Measurements from ENCODE around the gene EIF4A3.

The EIF4A3 gene

DNA sequence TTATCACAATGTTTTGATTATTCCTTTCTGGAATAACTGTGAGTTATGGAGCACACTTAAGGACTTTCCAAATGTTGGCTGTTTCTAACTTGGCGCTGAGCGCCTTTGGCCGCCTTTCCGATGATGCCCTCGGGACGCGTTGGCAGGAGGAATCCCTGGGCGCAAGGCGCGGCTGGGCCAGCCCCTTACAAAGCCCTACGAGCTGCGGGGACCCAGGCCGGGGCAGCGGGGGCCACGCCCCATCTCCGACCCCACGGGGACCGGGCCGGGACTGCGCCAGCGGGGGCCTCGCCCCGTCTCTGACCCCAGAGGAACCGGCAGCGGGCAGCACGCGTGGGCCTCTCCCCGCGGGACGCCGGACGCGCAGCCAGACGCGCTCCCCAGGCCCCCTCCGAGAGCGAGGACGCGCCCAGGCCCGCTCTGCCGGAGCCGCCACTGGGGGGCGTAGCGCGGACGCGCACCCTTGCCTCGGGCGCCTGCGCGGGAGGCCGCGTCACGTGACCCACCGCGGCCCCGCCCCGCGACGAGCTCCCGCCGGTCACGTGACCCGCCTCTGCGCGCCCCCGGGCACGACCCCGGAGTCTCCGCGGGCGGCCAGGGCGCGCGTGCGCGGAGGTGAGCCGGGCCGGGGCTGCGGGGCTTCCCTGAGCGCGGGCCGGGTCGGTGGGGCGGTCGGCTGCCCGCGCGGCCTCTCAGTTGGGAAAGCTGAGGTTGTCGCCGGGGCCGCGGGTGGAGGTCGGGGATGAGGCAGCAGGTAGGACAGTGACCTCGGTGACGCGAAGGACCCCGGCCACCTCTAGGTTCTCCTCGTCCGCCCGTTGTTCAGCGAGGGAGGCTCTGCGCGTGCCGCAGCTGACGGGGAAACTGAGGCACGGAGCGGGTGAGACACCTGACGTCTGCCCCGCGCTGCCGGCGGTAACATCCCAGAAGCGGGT is 45.6 kb downstream of the EIF4A3 start, which contains the start of gene GAA:
Gene GAA (plus strand): TSS at position 571 of the 935 bp plus-strand sequence. CDS start 3,006 bp downstream, outside the sequence.
- peaks cover 22% of the 10 kb centered on the region for H3K4me1 ChIP-seq (ENCODE audit: insufficient read depth, low read length, poor library complexity, severe bottlenecking)
- H3K36me3 ChIP-seq (ENCODE audit: insufficient read depth, low read length), result no peaks in the 10 kb centered on the region
- no peaks in the 10 kb centered on the region for H3K27me3 ChIP-seq (ENCODE audit: insufficient read depth, low read length, poor library complexity, severe bottlenecking)
- TF ChIP-seq EZH2phosphoT487 (IDR thresholded peaks at IDR 0.05; ENCODE audit: borderline replicate concordance), result no peak
- TF ChIP-seq, protein P1, sequence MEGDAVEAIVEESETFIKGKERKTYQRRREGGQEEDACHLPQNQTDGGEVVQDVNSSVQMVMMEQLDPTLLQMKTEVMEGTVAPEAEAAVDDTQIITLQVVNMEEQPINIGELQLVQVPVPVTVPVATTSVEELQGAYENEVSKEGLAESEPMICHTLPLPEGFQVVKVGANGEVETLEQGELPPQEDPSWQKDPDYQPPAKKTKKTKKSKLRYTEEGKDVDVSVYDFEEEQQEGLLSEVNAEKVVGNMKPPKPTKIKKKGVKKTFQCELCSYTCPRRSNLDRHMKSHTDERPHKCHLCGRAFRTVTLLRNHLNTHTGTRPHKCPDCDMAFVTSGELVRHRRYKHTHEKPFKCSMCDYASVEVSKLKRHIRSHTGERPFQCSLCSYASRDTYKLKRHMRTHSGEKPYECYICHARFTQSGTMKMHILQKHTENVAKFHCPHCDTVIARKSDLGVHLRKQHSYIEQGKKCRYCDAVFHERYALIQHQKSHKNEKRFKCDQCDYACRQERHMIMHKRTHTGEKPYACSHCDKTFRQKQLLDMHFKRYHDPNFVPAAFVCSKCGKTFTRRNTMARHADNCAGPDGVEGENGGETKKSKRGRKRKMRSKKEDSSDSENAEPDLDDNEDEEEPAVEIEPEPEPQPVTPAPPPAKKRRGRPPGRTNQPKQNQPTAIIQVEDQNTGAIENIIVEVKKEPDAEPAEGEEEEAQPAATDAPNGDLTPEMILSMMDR (conservative IDR thresholded peaks at IDR 0.05; ENCODE audit: low read length), result peak; percentile 58
- peaks cover 7% of the 10 kb centered on the region for H3K79me2 ChIP-seq (ENCODE audit: insufficient read depth, low read length)
- H2AFZ ChIP-seq (ENCODE audit: low read length), result peak within 1 kb of the TSS; percentile 98
- no peaks in the 10 kb centered on the region for H3K9me2 ChIP-seq (replicated peaks; ENCODE audit: low read depth, low read length)
- H3K4me2 ChIP-seq (ENCODE audit: low read depth, low read length, poor library complexity, severe bottlenecking), result peak within 1 kb of the TSS; percentile 99
- H3K9ac ChIP-seq (ENCODE audit: low read depth, low read length, poor library complexity, severe bottlenecking), result peak within 1 kb of the TSS; percentile 87
- peak within 1 kb of the TSS; percentile 97 for H3K4me3 ChIP-seq (ENCODE audit: low read length, poor library complexity, severe bottlenecking)
- H3K9me3 ChIP-seq (ENCODE audit: insufficient read depth, low read depth, low read length), result no peaks in the 10 kb centered on the region
- no peaks in the 10 kb centered on the region for H4K20me1 ChIP-seq (ENCODE audit: insufficient read depth, low read length, poor library complexity, severe bottlenecking)
- H3F3A ChIP-seq (ENCODE audit: low read depth), result no peaks in the 10 kb centered on the region

DNA sequence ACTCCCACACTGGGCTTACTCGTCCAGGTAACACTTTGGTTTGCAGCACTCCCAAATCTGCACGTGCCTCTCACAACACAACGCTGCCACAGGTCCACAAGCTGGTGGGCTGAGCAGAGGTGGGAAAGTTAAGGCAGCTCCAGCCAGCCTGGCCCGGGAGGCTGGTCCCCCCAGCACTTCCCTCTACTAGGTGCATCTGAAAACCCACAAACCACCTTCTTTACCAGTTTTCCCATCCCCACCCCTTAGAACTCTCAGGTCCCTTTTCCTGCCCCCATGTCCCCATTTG is 46.9 kb downstream of the EIF4A3 start:
- H4K20me1 ChIP-seq (ENCODE audit: insufficient read depth, low read length, poor library complexity, severe bottlenecking), result no peaks in the 10 kb centered on the region
- peaks cover 7% of the 10 kb centered on the region for H3K79me2 ChIP-seq (ENCODE audit: insufficient read depth, low read length)
- H3K36me3 ChIP-seq (ENCODE audit: insufficient read depth, low read length), result no peaks in the 10 kb centered on the region
- TF ChIP-seq EZH2phosphoT487 (IDR thresholded peaks at IDR 0.05; ENCODE audit: borderline replicate concordance), result no peak
- TF ChIP-seq, protein P1 (conservative IDR thresholded peaks at IDR 0.05; ENCODE audit: low read length), result no peak
- no peaks in the 10 kb centered on the region for H3K9me3 ChIP-seq (ENCODE audit: insufficient read depth, low read depth, low read length)
- H3F3A ChIP-seq (ENCODE audit: low read depth), result no peaks in the 10 kb centered on the region
- H3K9me2 ChIP-seq (replicated peaks; ENCODE audit: low read depth, low read length), result no peaks in the 10 kb centered on the region
- H3K9ac ChIP-seq (ENCODE audit: low read depth, low read length, poor library complexity, severe bottlenecking), result peak overlapping the region; percentile 70
- peak overlapping the region; percentile 99 for H3K4me2 ChIP-seq (ENCODE audit: low read depth, low read length, poor library complexity, severe bottlenecking)
- H2AFZ ChIP-seq (ENCODE audit: low read length), result peak overlapping the region; percentile 98; the same call in 1 of the 2 replicates
- H3K27me3 ChIP-seq (ENCODE audit: insufficient read depth, low read length, poor library complexity, severe bottlenecking), result no peaks in the 10 kb centered on the region
- peak overlapping the region; percentile 97 for H3K4me3 ChIP-seq (ENCODE audit: low read length, poor library complexity, severe bottlenecking)
- H3K4me1 ChIP-seq (ENCODE audit: insufficient read depth, low read length, poor library complexity, severe bottlenecking), result peaks cover 22% of the 10 kb centered on the region

DNA sequence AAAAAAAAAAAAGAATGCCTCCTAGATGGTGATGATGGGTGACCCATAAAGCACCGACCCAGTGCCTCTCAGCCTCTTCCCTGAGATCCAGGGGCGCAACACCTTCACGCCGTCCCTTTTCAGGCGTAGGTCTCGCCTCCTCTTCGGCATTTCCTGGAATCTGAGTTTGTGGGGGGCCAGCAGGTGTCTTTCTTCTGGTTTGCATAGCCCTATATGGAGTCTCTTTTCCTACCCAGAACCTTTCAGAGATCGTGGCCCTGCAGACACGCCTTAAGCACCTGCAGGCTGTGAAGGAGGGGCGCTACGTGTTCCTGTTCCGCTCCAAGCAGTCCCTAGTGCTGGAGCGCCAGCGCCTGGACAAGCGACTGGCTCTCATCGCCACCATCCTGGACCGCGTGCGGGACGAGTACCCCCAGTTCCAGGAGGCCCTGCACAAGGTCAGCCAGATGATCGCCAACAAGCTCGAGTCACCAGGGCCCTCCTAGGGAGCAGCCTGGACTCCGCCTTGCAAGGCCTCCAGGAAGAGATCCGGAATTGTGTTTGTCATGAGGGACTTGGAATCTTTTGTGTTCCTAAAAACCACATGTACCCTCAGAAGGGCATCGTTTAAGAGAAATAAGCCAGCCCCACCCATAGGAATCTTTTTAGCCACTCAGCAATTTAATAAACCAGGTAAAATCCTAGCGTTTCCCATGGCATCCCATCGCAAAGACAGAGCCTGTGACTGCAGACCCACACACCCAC is 47.5 kb downstream of the EIF4A3 start:
- Histone ChIP-seq H3F3A (ENCODE audit: low read depth) (no peaks in the 10 kb centered on the region), H3K4me1 (ENCODE audit: insufficient read depth, low read length, poor library complexity, severe bottlenecking) (peaks cover 22% of the 10 kb centered on the region), H4K20me1 (ENCODE audit: insufficient read depth, low read length, poor library complexity, severe bottlenecking) (no peaks in the 10 kb centered on the region), H2AFZ (ENCODE audit: low read length) (no peak overlapping the region), H3K4me2 (ENCODE audit: low read depth, low read length, poor library complexity, severe bottlenecking) (peak overlapping the region; percentile 99), H3K9me2 (replicated peaks; ENCODE audit: low read depth, low read length) (no peaks in the 10 kb centered on the region), H3K79me2 (ENCODE audit: insufficient read depth, low read length) (peaks cover 7% of the 10 kb centered on the region), H3K9ac (ENCODE audit: low read depth, low read length, poor library complexity, severe bottlenecking) (no peak overlapping the region), H3K36me3 (ENCODE audit: insufficient read depth, low read length) (no peaks in the 10 kb centered on the region), H3K4me3 (ENCODE audit: low read length, poor library complexity, severe bottlenecking) (no peak overlapping the region), H3K9me3 (ENCODE audit: insufficient read depth, low read depth, low read length) (no peaks in the 10 kb centered on the region), H3K27me3 (ENCODE audit: insufficient read depth, low read length, poor library complexity, severe bottlenecking) (no peaks in the 10 kb centered on the region)
- TF ChIP-seq EZH2phosphoT487 (IDR thresholded peaks at IDR 0.05; ENCODE audit: borderline replicate concordance), result no peak
- TF ChIP-seq, protein P1 (conservative IDR thresholded peaks at IDR 0.05; ENCODE audit: low read length), result no peak
